Activated CD4-positive, CD25-positive, alpha-beta regulatory T cell treated with anti-CD3 and anti-CD28 coated beads, Interleukin-2, amount 50 U/mL, for 72 hours (primary cell): Measurements from ENCODE around the gene SPATA21.
"Not testable (repeated sequence)": the region's sequence is repeated elsewhere in the genome, so short reads cannot be mapped to it uniquely, and the experiment has no call there.

ENCODE experiments used
- DNase-seq: peaks from one replicate; pipeline ENCODE4 v3.0.0; 2021

Gene SPATA21

GRCh38 chr1:16436946-16437474 is at the start of gene SPATA21:
SPATA21 (minus strand) TSS chr1:16437424; CDS start chr1:16431371, 6,053 bp downstream.
- DNase-seq, result no peak

GRCh38 chr1:16487011-16487410 is 49.8 kb upstream of the SPATA21 start:
- not testable (repeated sequence) for DNase-seq

- not testable (repeated sequence) for DNase-seq
Measured at GRCh38 chr1:16486316-16486715, 49.1 kb upstream of the SPATA21 start.

GRCh38 chr1:16484931-16485330 is 47.7 kb upstream of the SPATA21 start:
- DNase-seq, result no peak

GRCh38 chr1:16484501-16484835 is 47.2 kb upstream of the SPATA21 start:
- no peak for DNase-seq

GRCh38 chr1:16483639-16484500 is 46.6 kb upstream of the SPATA21 start:
- DNase-seq, result not testable (repeated sequence)

GRCh38 chr1:16483146-16483545 is 45.9 kb upstream of the SPATA21 start:
- not testable (repeated sequence) for DNase-seq

- DNase-seq, result no peak
Measured at GRCh38 chr1:16478091-16478490, 40.9 kb upstream of the SPATA21 start.

GRCh38 chr1:16475771-16476770 is 38.8 kb upstream of the SPATA21 start:
- DNase-seq, result not testable (repeated sequence)

- not testable (repeated sequence) for DNase-seq
Measured at GRCh38 chr1:16474891-16475290, 37.7 kb upstream of the SPATA21 start.

- no peak for DNase-seq
Measured at GRCh38 chr1:16474166-16474800, 37.1 kb upstream of the SPATA21 start.

- DNase-seq, result no peak
Measured at GRCh38 chr1:16468558-16468957, 31.3 kb upstream of the SPATA21 start.

- DNase-seq, result no peak
Measured at GRCh38 chr1:16464917-16465625, 27.8 kb upstream of the SPATA21 start.

GRCh38 chr1:16462773-16463330 is 25.6 kb upstream of the SPATA21 start:
- DNase-seq, result no peak

- no peak for DNase-seq
Measured at GRCh38 chr1:16461681-16462080, 24.5 kb upstream of the SPATA21 start.

- no peak for DNase-seq
Measured at GRCh38 chr1:16459352-16459925, 22.2 kb upstream of the SPATA21 start.

GRCh38 chr1:16458831-16459230 is 21.6 kb upstream of the SPATA21 start:
- DNase-seq, result no peak

GRCh38 chr1:16456151-16456550 is 18.9 kb upstream of the SPATA21 start:
- not testable (repeated sequence) for DNase-seq

- not testable (repeated sequence) for DNase-seq
Measured at GRCh38 chr1:16454909-16455308, 17.7 kb upstream of the SPATA21 start.

GRCh38 chr1:16451841-16452528 is 14.8 kb upstream of the SPATA21 start:
- DNase-seq, result no peak
